COLO829 (cell line): Measurements from ENCODE around the gene BSCL2.
"Not testable (repeated sequence)": the region's sequence is repeated elsewhere in the genome, so short reads cannot be mapped to it uniquely, and the experiment has no call there.

Source experiments
- DNase-seq: peaks from one replicate; pipeline ENCODE4 v3.0.0; 2012; ENCODE audit warnings: low spot score

BSCL2 gene

DNA sequence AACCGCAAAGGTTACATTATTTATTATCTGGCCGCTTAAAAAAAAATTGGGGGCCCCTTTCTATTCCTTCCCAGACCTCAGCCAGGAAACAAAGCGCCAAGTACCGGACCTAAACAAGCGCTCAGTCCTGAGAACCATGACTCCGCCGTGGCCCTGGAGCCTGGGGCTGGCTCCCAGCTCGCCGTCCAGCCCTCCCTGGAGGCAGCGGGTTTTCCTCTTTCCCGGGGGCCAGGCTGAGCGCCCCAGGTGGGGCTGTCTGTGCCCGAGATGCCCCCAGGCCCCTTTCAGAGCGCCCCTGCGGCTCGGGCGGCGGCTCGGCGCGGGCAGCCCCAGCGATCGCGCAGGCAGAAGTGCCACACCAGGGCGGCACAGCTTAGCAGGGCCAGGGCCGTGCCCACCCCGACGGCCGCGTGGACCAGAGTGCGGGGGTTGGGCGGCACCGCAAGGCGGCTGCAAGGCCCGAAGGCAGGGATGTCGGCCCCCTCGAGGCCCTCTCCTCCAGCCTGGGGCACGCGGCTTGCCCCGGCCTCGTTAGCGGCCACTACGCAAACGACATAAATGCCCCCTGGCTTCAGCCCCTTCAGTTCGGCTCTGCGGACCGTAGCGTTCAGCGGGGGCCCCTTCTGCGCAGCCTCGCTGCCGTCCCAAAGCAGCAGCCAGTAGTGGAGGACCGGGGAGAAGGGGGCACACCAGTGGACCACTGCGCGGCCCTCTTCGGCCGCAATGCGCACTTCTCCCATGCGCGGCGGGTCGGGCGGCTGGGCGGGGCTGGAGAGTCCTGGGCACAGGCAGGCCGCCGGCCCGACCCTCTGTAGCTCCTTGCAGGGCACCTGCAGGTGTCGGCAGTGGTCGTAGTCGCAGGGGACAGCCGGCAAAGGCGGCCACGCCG, 19.5 kb downstream of the BSCL2 start:
- no peak for DNase-seq

DNA sequence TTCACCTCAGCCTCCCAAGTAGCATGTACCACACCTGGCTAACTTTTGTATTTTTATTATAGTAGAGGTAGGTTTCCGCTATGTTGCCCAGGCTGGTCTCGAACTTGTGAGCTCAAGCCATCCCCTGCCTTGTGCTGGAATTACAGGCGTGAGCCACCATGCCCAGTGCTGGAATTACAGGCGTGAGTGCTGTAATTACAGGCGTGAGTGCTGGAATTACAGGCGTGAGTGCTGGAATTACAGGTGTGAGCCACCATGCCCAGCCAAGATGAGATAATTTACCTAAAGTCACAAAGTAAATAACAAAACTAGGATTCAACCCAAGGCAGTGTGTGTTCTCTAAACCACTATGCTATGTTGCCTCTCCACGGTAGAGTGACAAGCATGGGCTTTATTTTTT, 24.7 kb downstream of the BSCL2 start:
- no peak for DNase-seq

DNA sequence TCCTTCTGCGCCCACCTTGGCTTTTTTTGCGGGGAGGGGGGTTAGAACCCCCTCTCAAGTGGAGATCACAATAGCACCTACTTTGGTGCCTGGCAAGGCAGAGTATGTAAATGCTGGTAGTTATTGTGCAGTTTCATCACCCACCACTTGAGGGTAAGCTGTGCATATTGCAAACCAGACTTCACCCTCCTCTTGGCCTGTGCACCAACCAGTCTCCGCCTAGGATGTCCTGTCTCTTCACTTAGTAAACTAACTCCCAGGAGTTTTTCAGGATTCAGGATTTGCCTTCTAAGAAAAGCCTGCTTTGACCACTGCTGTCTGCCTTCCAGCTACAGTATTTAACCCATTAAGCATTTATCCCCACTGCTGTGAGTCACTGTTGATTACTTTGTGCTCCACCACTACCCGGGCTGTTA, 26.4 kb downstream of the BSCL2 start:
- DNase-seq, result peak; percentile 79

- DNase-seq, result peak; percentile 90
Measured at GRCh38 chr11:62678770-62679696, 28.2 kb downstream of the BSCL2 start, which contains the start of gene UBXN1. TSS of gene UBXN1 (minus strand) at chr11:62679073. CDS start at chr11:62678923, 150 bp downstream.

GRCh38 chr11:62678433-62678769, 28.8 kb downstream of the BSCL2 start:
- DNase-seq, result no peak

DNA sequence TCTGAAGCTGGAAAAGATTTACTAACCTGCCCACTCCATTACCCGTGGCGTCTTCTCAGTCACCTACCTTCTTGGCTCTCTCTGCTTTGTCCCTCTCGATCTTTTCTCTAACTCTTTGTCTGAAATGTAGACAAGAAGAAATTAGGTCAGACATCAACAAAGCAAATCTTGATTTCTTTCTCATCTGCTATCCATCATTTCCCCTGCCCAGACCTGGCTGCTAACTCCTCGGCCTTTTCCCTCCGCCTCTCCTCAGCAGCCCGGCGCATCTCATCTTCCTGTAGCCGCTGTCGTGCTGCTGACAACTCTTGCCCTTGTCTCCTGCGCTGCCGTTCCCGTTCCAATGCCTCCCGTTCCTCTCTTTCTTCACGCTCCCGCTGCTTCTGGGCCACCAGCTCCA, 29.5 kb downstream of the BSCL2 start:
- DNase-seq, result no peak

DNA sequence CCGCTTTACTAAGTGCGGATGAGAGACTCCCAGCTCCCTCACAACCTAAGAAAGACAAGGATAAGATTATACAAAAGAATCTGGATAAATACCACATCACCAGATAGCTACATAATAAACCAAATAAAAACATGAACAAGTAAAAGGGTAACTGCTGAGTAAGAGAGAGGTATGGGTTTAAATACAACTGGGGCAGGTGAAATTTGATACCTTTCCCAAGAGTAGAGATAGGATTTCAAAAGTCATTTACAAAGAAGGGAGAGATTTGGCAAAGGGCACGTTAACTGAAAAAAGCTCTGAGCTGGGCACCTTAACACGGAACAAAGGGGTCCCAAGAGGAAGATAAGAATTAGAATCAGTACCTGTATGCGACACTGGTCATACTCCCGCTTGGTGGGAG, 30.1 kb downstream of the BSCL2 start:
- DNase-seq, result no peak

DNA sequence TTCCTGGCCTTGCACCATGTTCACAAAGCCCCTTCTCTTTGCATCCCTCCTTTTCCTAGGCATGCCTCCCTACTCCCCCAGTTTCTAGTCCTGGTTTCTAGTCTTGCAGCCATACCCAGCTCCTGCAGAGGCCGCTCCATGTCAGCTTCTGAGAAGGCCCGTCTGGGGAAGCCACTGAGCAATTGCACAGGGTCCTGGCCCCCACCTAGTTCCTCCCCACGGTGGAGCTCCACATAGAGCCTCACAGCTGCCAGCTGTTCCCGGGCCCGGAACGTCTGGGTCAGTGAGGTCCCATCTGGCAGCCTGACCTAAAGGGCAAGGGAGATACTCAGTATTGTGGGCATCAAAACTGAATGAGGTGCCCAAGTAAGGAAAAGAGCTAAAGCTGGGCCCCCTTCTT, 30.5 kb downstream of the BSCL2 start:
- DNase-seq, result no peak

DNA sequence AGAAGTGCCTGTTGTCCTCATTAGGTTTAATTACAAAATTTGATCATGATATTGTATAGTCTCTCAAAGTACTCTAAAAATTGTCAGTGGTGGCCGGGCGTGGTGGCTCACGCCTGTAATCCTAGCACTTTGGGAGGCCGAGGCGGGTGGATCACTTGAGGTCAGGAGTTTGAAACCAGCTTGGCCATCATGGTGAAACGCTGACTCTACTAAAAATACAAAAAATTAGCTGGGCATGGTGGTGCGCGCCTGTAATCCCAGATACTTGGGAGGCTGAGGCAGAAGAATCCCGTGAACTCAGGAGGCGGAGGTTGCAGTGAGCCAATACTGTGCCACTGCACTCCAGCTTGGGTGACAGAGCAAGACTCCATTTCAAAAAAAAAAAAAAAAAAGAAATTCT, 31.8 kb downstream of the BSCL2 start:
- not testable (repeated sequence) for DNase-seq

- DNase-seq, result no peak
Measured at GRCh38 chr11:62673196-62673525, 34.1 kb downstream of the BSCL2 start.

DNA sequence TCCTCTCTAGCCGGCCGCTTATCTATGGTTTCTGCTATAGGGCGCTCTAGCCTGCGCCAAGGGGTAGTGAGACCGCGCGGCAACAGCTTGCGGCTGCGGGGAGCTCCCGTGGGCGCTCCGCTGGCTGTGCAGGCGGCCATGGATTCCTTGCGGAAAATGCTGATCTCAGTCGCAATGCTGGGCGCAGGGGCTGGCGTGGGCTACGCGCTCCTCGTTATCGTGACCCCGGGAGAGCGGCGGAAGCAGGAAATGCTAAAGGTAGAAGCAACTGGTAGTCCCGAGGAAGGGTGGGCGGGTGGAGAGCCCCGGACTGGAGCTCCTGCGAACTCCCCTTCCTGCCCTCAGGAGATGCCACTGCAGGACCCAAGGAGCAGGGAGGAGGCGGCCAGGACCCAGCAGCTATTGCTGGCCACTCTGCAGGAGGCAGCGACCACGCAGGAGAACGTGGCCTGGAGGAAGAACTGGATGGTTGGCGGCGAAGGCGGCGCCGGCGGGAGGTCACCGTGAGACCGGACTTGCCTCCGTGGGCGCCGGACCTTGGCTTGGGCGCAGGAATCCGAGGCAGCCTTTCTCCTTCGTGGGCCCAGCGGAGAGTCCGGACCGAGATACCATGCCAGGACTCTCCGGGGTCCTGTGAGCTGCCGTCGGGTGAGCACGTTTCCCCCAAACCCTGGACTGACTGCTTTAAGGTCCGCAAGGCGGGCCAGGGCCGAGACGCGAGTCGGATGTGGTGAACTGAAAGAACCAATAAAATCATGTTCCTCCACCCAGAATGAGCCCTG, 35.4 kb downstream of the BSCL2 start, which contains the start of the genes LBHD1 and UQCC3:
Gene LBHD1, minus strand, starts transcription at position 660 of the 782 bp plus-strand sequence. CDS start 2,236 bp downstream, outside the sequence.
Gene UQCC3, plus strand, starts transcription at position 66 of the 782 bp plus-strand sequence. Its CDS starts 73 bp downstream, at position 139.
- peak; percentile 90 for DNase-seq

GRCh38 chr11:62671236-62671607, 36.0 kb downstream of the BSCL2 start:
- no peak for DNase-seq

DNA sequence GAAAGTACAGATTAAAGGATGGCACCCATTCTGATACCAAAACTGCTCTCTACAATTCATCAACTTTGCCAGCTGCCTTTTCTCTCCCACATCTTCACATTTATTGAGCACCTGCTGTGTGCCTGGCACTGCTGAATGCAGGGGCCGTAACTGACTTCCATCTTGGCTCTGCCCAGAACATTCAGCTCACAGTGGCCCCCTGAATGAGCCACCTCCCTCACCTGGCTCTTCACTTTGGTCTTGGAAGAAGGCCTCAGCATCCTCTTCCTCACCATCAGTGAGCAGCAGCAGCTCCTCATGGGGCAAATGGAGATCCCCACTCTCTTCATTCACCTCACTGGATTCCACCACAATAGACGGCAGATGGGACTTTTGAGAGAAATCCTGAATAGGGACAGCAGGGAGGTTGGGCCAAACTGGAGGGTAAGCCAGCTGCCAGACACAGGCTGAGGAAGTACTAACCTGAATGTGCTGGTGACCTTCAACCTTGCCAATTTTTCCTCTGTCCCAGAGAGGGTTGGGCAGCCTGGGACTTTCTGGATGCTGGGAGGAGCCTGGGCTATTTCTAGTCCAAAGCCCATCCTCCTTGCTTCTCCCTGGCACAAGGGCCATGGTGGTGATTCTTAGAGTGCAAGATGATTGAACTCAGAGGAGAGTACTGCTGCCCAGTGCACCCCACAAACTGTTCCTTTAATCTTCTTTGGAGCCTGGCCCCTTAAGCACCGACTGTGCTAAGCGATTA, 37.6 kb downstream of the BSCL2 start:
- DNase-seq, result no peak

DNA sequence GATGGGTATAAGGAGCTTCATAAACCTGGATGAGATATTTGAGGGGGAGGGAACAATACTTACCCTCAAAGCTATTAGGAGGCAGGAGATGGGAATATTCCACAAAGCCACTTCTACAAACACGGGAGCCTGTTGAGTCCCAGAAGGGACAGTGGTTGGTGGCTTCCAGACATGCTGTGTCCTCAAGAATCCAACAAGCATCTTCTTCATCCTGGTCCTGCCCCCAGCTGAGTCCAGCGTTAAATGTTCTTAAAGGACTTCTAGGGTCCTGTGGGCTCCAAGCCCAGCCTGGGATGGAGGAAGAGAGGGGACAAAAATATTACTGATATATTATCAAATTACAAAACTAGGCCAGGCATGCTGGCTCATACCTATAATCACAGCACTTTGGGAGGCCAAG, 39.8 kb downstream of the BSCL2 start:
- DNase-seq, result no peak

- no peak for DNase-seq
Measured at GRCh38 chr11:62666259-62666926, 40.8 kb downstream of the BSCL2 start.

DNA sequence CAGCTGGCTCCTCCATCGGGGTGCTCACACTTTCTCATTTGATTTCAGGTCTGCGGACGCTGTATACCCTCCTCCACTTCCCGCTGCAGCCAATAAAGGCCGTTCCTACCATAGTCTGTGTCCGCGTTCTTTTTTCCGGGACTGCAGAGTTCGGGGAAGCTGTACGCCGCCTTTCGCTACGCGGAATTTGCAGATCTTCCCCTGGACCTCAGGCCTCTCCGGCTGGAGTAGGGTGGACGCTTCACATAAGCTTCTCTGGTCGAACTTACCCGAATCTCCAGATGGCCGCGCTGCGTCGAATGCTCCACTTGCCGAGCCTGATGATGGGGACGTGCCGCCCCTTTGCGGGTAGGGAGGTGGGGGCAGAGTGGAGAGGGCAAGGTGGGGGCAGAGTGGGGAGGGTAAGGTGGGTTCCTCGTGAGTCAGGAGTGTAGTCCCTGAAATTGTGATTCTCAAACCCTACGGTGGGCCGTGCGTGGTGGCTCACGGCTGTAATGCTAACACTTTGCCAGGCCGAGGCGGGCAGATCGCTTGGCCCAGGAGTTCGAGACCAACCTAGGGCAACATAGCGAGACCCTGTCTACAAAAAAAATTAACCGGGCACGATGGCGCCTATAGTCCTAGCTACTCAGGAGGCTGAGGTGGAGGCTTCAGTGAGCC, 41.5 kb downstream of the BSCL2 start:
- DNase-seq, result no peak

GRCh38 chr11:62665075-62665598, 42.1 kb downstream of the BSCL2 start, which contains the start of the genes C11orf98 and CSKMT:
TSS of gene C11orf98 (minus strand) at chr11:62665210. CDS start at chr11:62665169, 41 bp downstream.
TSS of gene CSKMT (plus strand) at chr11:62665312. CDS start at chr11:62665880, 568 bp downstream.
- peak; percentile 93 for DNase-seq

DNA sequence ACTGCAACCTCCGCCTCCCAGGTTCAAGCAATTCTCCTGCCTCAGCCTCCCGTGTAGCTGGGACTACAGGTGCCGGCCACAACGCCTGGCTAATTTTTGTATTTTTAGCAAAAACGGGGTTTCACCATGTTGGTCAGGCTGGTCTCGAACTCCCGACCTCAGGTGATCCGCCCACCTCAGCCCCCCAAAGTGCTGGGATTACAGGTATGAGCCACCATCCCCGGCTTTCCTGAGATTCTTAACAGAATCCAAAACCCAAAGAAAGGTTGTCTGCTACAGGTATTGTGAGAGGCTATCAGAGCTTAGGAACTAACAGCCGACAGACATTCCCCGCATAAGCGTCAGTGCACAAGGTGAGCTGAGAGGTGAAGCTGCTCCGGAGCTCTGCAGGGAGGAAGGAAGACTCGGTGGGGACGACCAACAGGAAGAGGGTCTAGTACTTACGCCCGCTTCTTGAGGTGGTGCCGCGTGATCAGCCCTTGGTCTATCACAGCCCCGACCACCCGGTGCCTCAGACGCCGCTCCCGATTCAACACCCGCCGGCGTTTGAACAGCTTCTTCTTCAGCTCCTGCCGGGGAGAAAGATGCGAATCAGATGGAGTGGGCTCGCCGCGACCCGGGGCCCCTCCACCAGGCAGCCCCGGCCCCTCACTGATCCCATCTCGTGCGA, 42.7 kb downstream of the BSCL2 start:
- no peak for DNase-seq

- no peak for DNase-seq
Measured at GRCh38 chr11:62656796-62657429, 50.3 kb downstream of the BSCL2 start.
